MCF 10A (cell line): ENCODE results near the gene SLC38A5. TPM values are rescaled to one million over a fixed set of nuclear protein-coding genes. Genes with fewer than 3 reads are reported as not detected.
A peak's percentile ranks its signal among the peaks of the same experiment; 100 is the strongest.

Source experiments
- BruUV-seq: library from RNA; stranded (reverse); fragments of 400-500 nt; replicated peaks from 2 replicates; lab custom pipeline; 2021; lab: Mats Ljungman, UMichigan
- CTCF ChIA-PET: fragments of 300-600 bp; sonication (Branson Sonifier 250); formaldehyde crosslinking; extraction: SDS; loops from one replicate; lab custom pipeline; 2021; ENCODE audit warnings: antibody characterized with exemption, inconsistent platforms; lab: Yijun Ruan, JAX
- POLR2A ChIA-PET: fragments of 300-600, 350-650 bp; sonication (Branson Sonifier 250); formaldehyde crosslinking; extraction: SDS; loops from one replicate; lab custom pipeline; 2020; ENCODE audit warnings: antibody characterized with exemption, inconsistent platforms; lab: Yijun Ruan, JAX
- DNase-seq: peaks from one replicate; pipeline ENCODE4 v3.0.0-alpha.2; 2018; ENCODE audit not compliant: unreplicated experiment
- H3K27ac Mint-ChIP-seq: one replicate; pipeline ENCODE4 v1.8.0; 2022; ENCODE audit warnings: mild to moderate bottlenecking, low read depth, mixed read lengths; ENCODE audit not compliant: unreplicated experiment
- H3K27me3 Mint-ChIP-seq: one replicate; pipeline ENCODE4 v1.8.0; 2022; ENCODE audit warnings: mixed read lengths; ENCODE audit not compliant: insufficient read depth, unreplicated experiment
- H3K36me3 Mint-ChIP-seq: one replicate; pipeline ENCODE4 v1.8.0; 2022; ENCODE audit warnings: mild to moderate bottlenecking, moderate library complexity, mixed read lengths; ENCODE audit not compliant: insufficient read depth, unreplicated experiment
- H3K4me1 Mint-ChIP-seq: one replicate; pipeline ENCODE4 v1.8.0; 2022; ENCODE audit warnings: mixed read lengths; ENCODE audit not compliant: insufficient read depth, unreplicated experiment
- H3K4me3 Mint-ChIP-seq: one replicate; pipeline ENCODE4 v1.8.0; 2022; ENCODE audit warnings: mild to moderate bottlenecking, moderate library complexity, mixed read lengths; ENCODE audit not compliant: unreplicated experiment
- H3K9me3 Mint-ChIP-seq: one replicate; pipeline ENCODE4 v1.8.0; 2022; ENCODE audit warnings: mixed read lengths; ENCODE audit not compliant: unreplicated experiment
- CTCF ChIP-seq: fragments of 200-600 bp; IDR thresholded peaks from one replicate; pipeline ENCODE4 v1.8.0; 2022; ENCODE audit warnings: antibody characterized with exemption, mild to moderate bottlenecking; ENCODE audit not compliant: unreplicated experiment
- intact Hi-C: fragments of 100-400 bp; cut with micrococcal nuclease; formaldehyde crosslinking; loops from 2 replicates; pipeline ENCODE4 v1.14.1; 2022
- total RNA-seq: library from RNA; stranded (reverse); gene quantifications from 2 replicates; pipeline ENCODE4 v1.2.3, GENCODE V29; 2022

The SLC38A5 gene
- total RNA-seq, 1 experiment from 2014 or later = 1.4 TPM

- peaks cover 13% of the 10 kb centered on the region for H3K4me1 Mint-ChIP-seq
- H3K4me3 Mint-ChIP-seq = peak overlapping the region; percentile 70
- no TSS peak for BruUV-seq
- H3K27ac Mint-ChIP-seq = peak overlapping the region; percentile 21
- peaks cover 39% of the 10 kb centered on the region for H3K36me3 Mint-ChIP-seq
- H3K9me3 Mint-ChIP-seq = peaks cover 7% of the 10 kb centered on the region
- no peak for DNase-seq
- H3K27me3 Mint-ChIP-seq = no peaks in the 10 kb centered on the region
- ChIA-PET POLR2A (interaction anchor here (0.8 to 4.7 kb wide), 4 partner anchors 10 to 32 kb away, joined by 3 to 22 read pairs (median 4); partner anchors contain the start of gene PORCN), CTCF (interaction anchor here (1.0 kb wide), 1 partner anchor 9 kb away, joined by 4 read pairs; no protein-coding TSS in a partner anchor)
- intact Hi-C loops = loop anchor here (1.0 to 5.0 kb wide), 2 partner anchors 34 to 115 kb away; no protein-coding TSS in a partner anchor
- TF ChIP-seq CTCF = no peak
These were observed 6.9 kb upstream of the SLC38A5 start for GRCh38 chrX:48476919-48477318.

- ChIA-PET CTCF (interaction anchor here (0.7 to 1.8 kb wide), 3 partner anchors 8 to 393 kb away, joined by 3 to 7 read pairs (median 4); no protein-coding TSS in a partner anchor), POLR2A (interaction anchor here (0.7 to 4.7 kb wide), 9 partner anchors 11 to 99 kb away, joined by 3 to 22 read pairs (median 5); partner anchors contain the start of genes PORCN, RBM3 and TBC1D25)
- no peak for TF ChIP-seq CTCF
- H3K36me3 Mint-ChIP-seq = peaks cover 34% of the 10 kb centered on the region
- peaks cover 17% of the 10 kb centered on the region for H3K4me1 Mint-ChIP-seq
- TSS peak; percentile 80 for BruUV-seq
- peaks cover 7% of the 10 kb centered on the region for H3K9me3 Mint-ChIP-seq
- peak within 1 kb of the TSS; percentile 70 for H3K4me3 Mint-ChIP-seq
- intact Hi-C loops = loop anchor here (1.0 to 5.0 kb wide), 2 partner anchors 35 to 116 kb away; no protein-coding TSS in a partner anchor
- no peaks in the 10 kb centered on the region for H3K27me3 Mint-ChIP-seq
- peak; percentile 73 for DNase-seq
- peak within 1 kb of the TSS; percentile 21 for H3K27ac Mint-ChIP-seq
These were observed 5.9 kb upstream of the SLC38A5 start, which contains the start of gene FTSJ1 for GRCh38 chrX:48475774-48476577. TSS of gene FTSJ1 (plus strand) at chrX:48476199. CDS start at chrX:48478048, 1,849 bp downstream.

GRCh38 chrX:48475296-48475695 lies 5.2 kb upstream of the SLC38A5 start:
- Mint-ChIP-seq H3K4me1 (peaks cover 17% of the 10 kb centered on the region), H3K27me3 (no peaks in the 10 kb centered on the region), H3K27ac (peak overlapping the region; percentile 21), H3K36me3 (peaks cover 29% of the 10 kb centered on the region), H3K9me3 (peaks cover 5% of the 10 kb centered on the region), H3K4me3 (peak overlapping the region; percentile 70)
- CTCF ChIA-PET = interaction anchor here (0.7 to 2.1 kb wide), 9 partner anchors 9 to 393 kb away, joined by 3 to 8 read pairs (median 5); no protein-coding TSS in a partner anchor
- DNase-seq = no peak
- no TSS peak for BruUV-seq
- intact Hi-C loops = loop anchor here (5.0 kb wide), 1 partner anchor 117 kb away; no protein-coding TSS in a partner anchor
- POLR2A ChIA-PET = interaction anchor here (0.7 to 4.7 kb wide), 7 partner anchors 11 to 99 kb away, joined by 3 to 22 read pairs (median 5); partner anchors contain the start of genes RBM3 and TBC1D25
- TF ChIP-seq CTCF = no peak
